ENCODE measurements around the gene ENO2. TPM values are rescaled to one million over a fixed set of nuclear protein-coding genes. Genes with fewer than 3 reads are reported as not detected.
"Not testable (repeated sequence)": the region's sequence is repeated elsewhere in the genome, so short reads cannot be mapped to it uniquely, and the experiment has no call there.

Gene ENO2
- polyA plus RNA-seq, 1 donor: 18.6 TPM

GRCh38 chr12:6899837-6900519, 14.4 kb upstream of the ENO2 start:
- no peaks in the 10 kb centered on the region for H3K36me3 ChIP-seq (ENCODE audit: control insufficient read depth, insufficient read depth, low read length)
- no peaks in the 10 kb centered on the region for H3K27me3 ChIP-seq (ENCODE audit: control insufficient read depth, insufficient read depth, low read length)
- H3K4me3 ChIP-seq (ENCODE audit: low read length): no peak overlapping the region
- 100% methylated on average over 1 of the region's 10 CpGs for WGBS (ENCODE audit: insufficient coverage, low lambda C conversion rate)
- H3K27ac ChIP-seq (ENCODE audit: low read length): peak overlapping the region; percentile 42
- H3K9me3 ChIP-seq (ENCODE audit: control insufficient read depth, low read depth, low read length): no peaks in the 10 kb centered on the region
- H3K4me1 ChIP-seq (ENCODE audit: control insufficient read depth, insufficient read depth, low read length): peaks cover 8% of the 10 kb centered on the region
- peak; percentile 78 to 89 for DNase-seq

GRCh38 chr12:6902448-6902847, 11.9 kb upstream of the ENO2 start:
- Histone ChIP-seq H3K27ac (ENCODE audit: low read length) (no peak overlapping the region), H3K27me3 (ENCODE audit: control insufficient read depth, insufficient read depth, low read length) (no peaks in the 10 kb centered on the region), H3K4me1 (ENCODE audit: control insufficient read depth, insufficient read depth, low read length) (peaks cover 13% of the 10 kb centered on the region), H3K36me3 (ENCODE audit: control insufficient read depth, insufficient read depth, low read length) (peaks cover 6% of the 10 kb centered on the region), H3K4me3 (ENCODE audit: low read length) (no peak overlapping the region), H3K9me3 (ENCODE audit: control insufficient read depth, low read depth, low read length) (no peaks in the 10 kb centered on the region)
- no CpG with 5 or more reads among the region's 4 CpGs for WGBS (ENCODE audit: insufficient coverage, low lambda C conversion rate)
- peak in 1 of 2 donors; percentile 45 for DNase-seq

DNA sequence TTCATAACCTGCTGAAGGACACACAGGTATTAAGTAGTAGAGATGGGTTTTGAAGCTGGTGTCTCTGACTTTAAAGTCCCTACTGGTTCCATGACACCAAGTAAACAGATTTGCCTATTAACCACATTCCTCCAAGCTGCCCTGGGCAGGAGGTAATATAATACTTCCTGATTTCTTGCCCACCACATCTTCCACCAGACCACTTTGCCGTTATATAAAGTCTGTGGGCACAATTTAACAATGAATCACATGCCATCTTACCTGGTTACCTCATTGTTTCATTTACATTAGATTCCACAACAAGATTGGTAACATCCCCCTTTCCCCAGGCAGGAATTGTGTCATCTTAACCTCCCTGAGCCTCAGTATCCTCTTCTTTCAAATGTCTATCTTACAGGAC, 10.7 kb upstream of the ENO2 start:
- Histone ChIP-seq H3K36me3 (ENCODE audit: control insufficient read depth, insufficient read depth, low read length) (peaks cover 7% of the 10 kb centered on the region), H3K27ac (ENCODE audit: low read length) (no peak overlapping the region), H3K4me3 (ENCODE audit: low read length) (no peak overlapping the region), H3K9me3 (ENCODE audit: control insufficient read depth, low read depth, low read length) (no peaks in the 10 kb centered on the region), H3K4me1 (ENCODE audit: control insufficient read depth, insufficient read depth, low read length) (peaks cover 13% of the 10 kb centered on the region), H3K27me3 (ENCODE audit: control insufficient read depth, insufficient read depth, low read length) (no peaks in the 10 kb centered on the region)
- no CpG with 5 or more reads among the region's 1 CpG for WGBS (ENCODE audit: insufficient coverage, low lambda C conversion rate)
- no peak for DNase-seq

- Histone ChIP-seq H3K9me3 (ENCODE audit: control insufficient read depth, low read depth, low read length) (no peaks in the 10 kb centered on the region), H3K27ac (ENCODE audit: low read length) (peak within 1 kb of the TSS; percentile 61), H3K36me3 (ENCODE audit: control insufficient read depth, insufficient read depth, low read length) (peaks cover 7% of the 10 kb centered on the region), H3K4me3 (ENCODE audit: low read length) (peak within 1 kb of the TSS; percentile 74), H3K4me1 (ENCODE audit: control insufficient read depth, insufficient read depth, low read length) (peaks cover 13% of the 10 kb centered on the region), H3K27me3 (ENCODE audit: control insufficient read depth, insufficient read depth, low read length) (peaks cover under 1% of the 10 kb centered on the region)
- WGBS (ENCODE audit: insufficient coverage, low lambda C conversion rate): 4% methylated on average over 5 of the region's 34 CpGs
- peak; percentile 94 to 95 for DNase-seq
Measured at GRCh38 chr12:6904280-6905276, 9.8 kb upstream of the ENO2 start, which contains the start of gene LRRC23. LRRC23 (plus strand) TSS chr12:6904822; CDS start chr12:6905634, 812 bp downstream.

DNA sequence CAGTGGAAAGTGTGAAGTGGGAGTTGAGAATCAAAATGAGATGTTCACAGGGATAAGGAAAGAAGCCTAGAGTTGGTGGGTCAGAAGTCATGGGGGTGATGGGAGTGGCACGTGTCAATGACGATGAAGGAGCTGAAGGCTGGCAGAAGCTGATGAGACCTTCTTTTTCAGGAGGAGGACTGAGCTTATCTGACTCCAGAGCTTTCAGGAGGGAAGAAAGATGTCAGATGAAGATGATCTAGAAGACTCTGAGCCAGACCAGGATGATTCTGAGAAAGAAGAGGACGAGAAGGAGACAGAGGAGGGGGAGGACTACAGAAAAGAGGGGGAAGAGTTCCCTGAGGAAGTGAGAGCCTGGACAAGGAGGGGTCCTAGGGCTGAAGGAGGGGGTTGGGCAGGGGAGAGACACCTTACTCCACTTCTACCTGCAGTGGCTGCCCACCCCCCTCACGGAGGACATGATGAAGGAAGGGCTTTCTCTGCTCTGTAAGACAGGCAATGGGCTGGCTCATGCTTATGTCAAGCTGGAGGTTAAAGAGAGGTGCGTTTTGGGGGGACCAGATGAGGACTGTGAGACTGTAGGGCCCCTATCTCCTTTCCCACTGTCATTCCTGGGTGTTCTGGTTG, 8.9 kb upstream of the ENO2 start:
- no peak overlapping the region for H3K4me3 ChIP-seq (ENCODE audit: low read length)
- H3K36me3 ChIP-seq (ENCODE audit: control insufficient read depth, insufficient read depth, low read length): peaks cover 7% of the 10 kb centered on the region
- H3K4me1 ChIP-seq (ENCODE audit: control insufficient read depth, insufficient read depth, low read length): peaks cover 9% of the 10 kb centered on the region
- no peaks in the 10 kb centered on the region for H3K9me3 ChIP-seq (ENCODE audit: control insufficient read depth, low read depth, low read length)
- H3K27ac ChIP-seq (ENCODE audit: low read length): no peak overlapping the region
- WGBS (ENCODE audit: insufficient coverage, low lambda C conversion rate): 100% methylated on average over 1 of the region's 5 CpGs
- no peak for DNase-seq
- peaks cover 3% of the 10 kb centered on the region for H3K27me3 ChIP-seq (ENCODE audit: control insufficient read depth, insufficient read depth, low read length)

GRCh38 chr12:6908141-6908540, 6.2 kb upstream of the ENO2 start:
- H3K36me3 ChIP-seq (ENCODE audit: control insufficient read depth, insufficient read depth, low read length); H3K9me3 ChIP-seq (ENCODE audit: control insufficient read depth, low read depth, low read length); H3K4me1 ChIP-seq (ENCODE audit: control insufficient read depth, insufficient read depth, low read length); DNase-seq; H3K27ac ChIP-seq (ENCODE audit: low read length); H3K4me3 ChIP-seq (ENCODE audit: low read length): not testable (repeated sequence)
- peaks cover 20% of the 10 kb centered on the region for H3K27me3 ChIP-seq (ENCODE audit: control insufficient read depth, insufficient read depth, low read length)
- 100% methylated on average over 1 of the region's 11 CpGs for WGBS (ENCODE audit: insufficient coverage, low lambda C conversion rate)

GRCh38 chr12:6909421-6910145, 4.8 kb upstream of the ENO2 start:
- no peak overlapping the region for H3K27ac ChIP-seq (ENCODE audit: low read length)
- H3K27me3 ChIP-seq (ENCODE audit: control insufficient read depth, insufficient read depth, low read length): peaks cover 31% of the 10 kb centered on the region
- WGBS (ENCODE audit: insufficient coverage, low lambda C conversion rate): no CpG with 5 or more reads among the region's 4 CpGs
- DNase-seq: no peak
- peaks cover 4% of the 10 kb centered on the region for H3K9me3 ChIP-seq (ENCODE audit: control insufficient read depth, low read depth, low read length)
- H3K36me3 ChIP-seq (ENCODE audit: control insufficient read depth, insufficient read depth, low read length): peaks cover 7% of the 10 kb centered on the region
- no peak overlapping the region for H3K4me3 ChIP-seq (ENCODE audit: low read length)
- peaks cover 10% of the 10 kb centered on the region for H3K4me1 ChIP-seq (ENCODE audit: control insufficient read depth, insufficient read depth, low read length)

GRCh38 chr12:6912164-6912935, 2.0 kb upstream of the ENO2 start:
- H3K4me1 ChIP-seq (ENCODE audit: control insufficient read depth, insufficient read depth, low read length): peaks cover 12% of the 10 kb centered on the region
- H3K4me3 ChIP-seq (ENCODE audit: low read length): no peak overlapping the region
- H3K36me3 ChIP-seq (ENCODE audit: control insufficient read depth, insufficient read depth, low read length): peaks cover 2% of the 10 kb centered on the region
- H3K27me3 ChIP-seq (ENCODE audit: control insufficient read depth, insufficient read depth, low read length): peaks cover 46% of the 10 kb centered on the region
- H3K9me3 ChIP-seq (ENCODE audit: control insufficient read depth, low read depth, low read length): peaks cover 4% of the 10 kb centered on the region
- DNase-seq: no peak
- 93% methylated on average over 3 of the region's 15 CpGs for WGBS (ENCODE audit: insufficient coverage, low lambda C conversion rate)
- no peak overlapping the region for H3K27ac ChIP-seq (ENCODE audit: low read length)

DNA sequence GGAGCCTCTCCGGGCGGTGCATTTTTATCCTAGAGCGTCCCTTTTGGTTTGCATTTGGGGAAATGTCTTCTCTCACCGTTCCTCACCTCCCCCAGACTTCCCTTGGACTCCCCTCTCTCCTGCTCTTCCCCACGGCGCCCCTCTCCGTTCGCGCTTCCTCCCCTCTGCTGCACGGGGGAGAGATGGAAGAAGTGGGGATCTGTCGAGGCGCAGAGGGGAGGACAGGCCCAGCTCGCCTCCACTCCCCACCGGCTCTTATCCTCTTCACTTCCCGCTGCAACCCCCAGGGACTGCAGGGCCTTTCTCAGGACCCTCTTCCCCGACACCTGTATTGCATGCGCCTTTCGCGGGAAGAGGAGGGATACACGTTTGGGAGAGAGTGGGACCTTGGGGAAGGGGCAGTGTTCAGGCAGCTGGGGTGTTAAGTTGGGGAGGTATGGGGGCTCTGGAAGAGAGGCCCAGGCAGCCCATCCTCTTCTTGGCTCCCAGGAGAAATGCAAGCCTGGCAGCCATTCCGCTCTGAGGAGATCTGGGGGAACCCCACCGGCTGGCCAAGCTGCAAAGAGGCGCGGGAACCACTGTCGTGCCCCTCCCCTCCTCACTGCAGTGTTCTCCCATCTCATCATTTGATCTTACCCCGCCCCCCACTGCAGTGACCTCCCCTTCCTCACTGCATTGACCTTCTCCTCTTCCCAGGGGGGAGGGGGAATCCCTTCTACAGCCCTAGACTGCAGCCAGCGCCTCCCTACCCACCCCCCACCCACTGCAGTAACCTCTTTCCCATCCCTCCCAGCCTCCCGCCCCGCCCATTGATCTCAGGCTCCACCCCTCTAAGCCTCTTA, 788 bp downstream of the ENO2 start:
- Histone ChIP-seq H3K27me3 (ENCODE audit: control insufficient read depth, insufficient read depth, low read length) (peaks cover 42% of the 10 kb centered on the region), H3K4me1 (ENCODE audit: control insufficient read depth, insufficient read depth, low read length) (peaks cover 12% of the 10 kb centered on the region), H3K9me3 (ENCODE audit: control insufficient read depth, low read depth, low read length) (peaks cover 4% of the 10 kb centered on the region), H3K27ac (ENCODE audit: low read length) (no peak overlapping the region), H3K36me3 (ENCODE audit: control insufficient read depth, insufficient read depth, low read length) (no peaks in the 10 kb centered on the region), H3K4me3 (ENCODE audit: low read length) (peak overlapping the region; percentile 42)
- 8% methylated on average over 2 of the region's 29 CpGs for WGBS (ENCODE audit: insufficient coverage, low lambda C conversion rate)
- no peak for DNase-seq

Data from large intestine (tissue), 3 donors.